A172 (cell line): ENCODE data around the gene GAGE12J. TPM values are rescaled to one million over a fixed set of nuclear protein-coding genes. Genes with fewer than 3 reads are reported as not detected.
"Not testable (repeated sequence)": the region's sequence is repeated elsewhere in the genome, so short reads cannot be mapped to it uniquely, and the experiment has no call there.

Source experiments
- DNase-seq: peaks from one replicate; pipeline ENCODE4 v3.0.0-alpha.2; 2015; ENCODE audit warnings: low spot score
- total RNA-seq: library from RNA; depleted of rRNA; stranded (reverse); fragments of >200 nt; shearing (Covaris generic); gene quantifications from 2 replicates; pipeline ENCODE4 v1.2.3, GENCODE V29; 2014; rRNA removed

The GAGE12J gene
- total RNA-seq: not detected in 2 replicates

GRCh38 chrX:49321737-49322136 lies at the start of gene GAGE12J:
GAGE12J (plus strand) TSS chrX:49322037; CDS start chrX:49323194, 1,157 bp downstream.
- not testable (repeated sequence) for DNase-seq

DNA sequence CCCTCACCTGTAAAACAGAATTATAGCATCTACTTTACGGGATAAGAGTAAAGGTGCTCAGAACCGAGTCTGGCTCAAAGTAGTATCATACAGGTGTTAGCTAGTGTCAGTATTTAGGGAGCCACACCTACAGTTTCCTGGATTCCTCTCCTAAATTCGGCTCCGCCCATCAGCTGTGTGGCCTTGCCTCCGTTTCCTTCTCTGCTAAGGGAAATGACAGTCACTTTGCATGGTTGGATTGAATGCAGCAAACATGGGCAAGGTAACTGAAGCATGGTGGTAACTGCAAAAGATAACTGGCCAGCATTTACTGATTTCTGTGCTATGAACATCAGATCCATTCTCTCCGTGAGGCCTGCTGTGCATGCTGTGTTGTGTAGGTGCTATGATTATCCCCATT lies 49.4 kb upstream of the GAGE12J start:
- no peak for DNase-seq

DNA sequence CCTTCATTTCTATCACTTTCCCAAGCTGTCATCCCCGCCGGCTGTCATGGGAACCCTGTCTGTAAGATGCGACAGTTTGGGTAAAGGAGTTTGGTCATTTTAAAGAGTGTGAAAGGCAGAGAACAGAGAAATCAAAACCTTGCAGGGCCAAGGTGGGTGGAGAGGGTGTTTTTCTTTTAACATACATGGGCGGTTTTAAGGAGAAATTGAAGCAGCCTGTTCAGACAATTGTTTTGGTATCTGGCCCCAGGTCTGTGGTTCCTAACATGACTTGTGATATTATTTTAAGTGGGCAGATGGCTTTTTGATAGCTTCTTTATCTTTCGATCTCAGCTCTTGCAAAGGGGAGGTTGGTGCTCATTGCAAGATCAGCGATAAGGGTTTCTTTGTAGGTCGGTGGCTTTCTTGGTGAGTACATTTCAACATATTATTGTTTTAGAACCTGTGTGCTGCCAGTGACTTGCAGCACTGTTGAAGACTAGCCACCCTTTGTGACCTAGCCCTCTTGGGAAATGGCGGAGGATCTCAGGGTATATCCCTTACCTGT lies 48.6 kb upstream of the GAGE12J start:
- DNase-seq: no peak

GRCh38 chrX:49276207-49276606 lies 45.6 kb upstream of the GAGE12J start:
- DNase-seq: no peak

GRCh38 chrX:49276671-49277534 lies 44.9 kb upstream of the GAGE12J start:
- DNase-seq: no peak

GRCh38 chrX:49277535-49277830 lies 44.4 kb upstream of the GAGE12J start:
- no peak for DNase-seq

DNA sequence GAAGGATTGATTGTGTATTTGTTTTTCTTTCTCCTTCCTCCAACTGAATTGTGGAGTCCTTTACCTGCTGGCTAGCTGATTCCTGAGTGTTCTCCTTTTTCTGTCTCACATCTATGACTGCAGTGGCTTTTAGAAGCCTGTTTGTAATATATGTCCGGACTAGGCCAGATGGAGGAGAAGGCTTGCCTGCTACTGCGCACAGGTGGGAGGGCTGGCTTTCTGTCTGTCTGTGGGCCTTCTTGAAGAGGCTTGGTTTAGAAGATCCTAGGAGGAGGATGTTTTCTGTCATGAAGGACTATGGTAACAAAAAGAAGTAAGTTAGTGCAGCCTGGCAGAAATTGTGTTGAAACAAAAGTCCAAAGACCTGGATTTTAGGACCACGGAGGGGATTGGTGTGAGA lies 43.8 kb upstream of the GAGE12J start:
- no peak for DNase-seq

GRCh38 chrX:49282647-49283011 lies 39.2 kb upstream of the GAGE12J start:
- peak; percentile 4 for DNase-seq

- no peak for DNase-seq
Observed at GRCh38 chrX:49284212-49284611, 37.6 kb upstream of the GAGE12J start.

GRCh38 chrX:49286136-49286535 lies 35.7 kb upstream of the GAGE12J start:
- DNase-seq: no peak

- DNase-seq: no peak
Observed at GRCh38 chrX:49286581-49286980, 35.3 kb upstream of the GAGE12J start.

DNA sequence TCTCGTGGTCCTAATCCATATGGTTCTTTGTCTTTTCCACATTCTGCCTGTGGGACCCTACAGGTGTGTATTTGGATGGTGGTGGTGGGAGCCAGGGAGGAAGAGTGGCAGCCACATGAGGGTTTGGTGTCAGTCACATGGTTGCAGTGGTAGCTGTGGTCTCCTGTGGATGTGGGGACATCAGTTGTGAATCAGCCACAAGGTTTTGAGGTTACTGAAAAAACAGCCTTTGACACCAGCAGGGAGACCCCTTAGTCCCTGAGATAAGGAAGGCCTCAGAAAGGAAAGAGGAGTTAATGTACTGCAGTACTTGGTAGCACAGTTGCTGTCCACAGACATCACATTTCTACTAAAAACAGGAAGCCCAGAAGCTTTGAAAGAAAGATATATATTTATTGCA lies 34.2 kb upstream of the GAGE12J start:
- DNase-seq: no peak

DNA sequence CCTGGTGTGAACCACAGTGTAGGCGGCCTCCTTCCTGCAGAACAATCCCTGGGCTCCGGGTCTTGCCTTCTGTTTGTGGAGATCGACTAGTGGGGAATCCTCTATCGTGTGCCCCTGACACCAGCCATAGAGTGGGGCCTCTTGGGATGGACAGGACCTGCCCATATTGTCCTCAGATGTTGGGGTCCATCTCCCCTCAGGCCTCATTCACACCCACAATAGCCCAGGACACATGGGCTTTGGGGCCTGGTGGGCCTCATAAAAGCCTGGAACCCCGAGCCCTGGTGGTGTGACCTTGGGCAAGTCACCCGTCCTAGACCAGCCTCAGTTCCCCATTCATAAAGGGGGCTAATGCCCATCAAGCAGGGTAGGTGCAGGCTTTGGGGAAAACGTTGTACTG lies 31.6 kb upstream of the GAGE12J start:
- DNase-seq: no peak

DNA sequence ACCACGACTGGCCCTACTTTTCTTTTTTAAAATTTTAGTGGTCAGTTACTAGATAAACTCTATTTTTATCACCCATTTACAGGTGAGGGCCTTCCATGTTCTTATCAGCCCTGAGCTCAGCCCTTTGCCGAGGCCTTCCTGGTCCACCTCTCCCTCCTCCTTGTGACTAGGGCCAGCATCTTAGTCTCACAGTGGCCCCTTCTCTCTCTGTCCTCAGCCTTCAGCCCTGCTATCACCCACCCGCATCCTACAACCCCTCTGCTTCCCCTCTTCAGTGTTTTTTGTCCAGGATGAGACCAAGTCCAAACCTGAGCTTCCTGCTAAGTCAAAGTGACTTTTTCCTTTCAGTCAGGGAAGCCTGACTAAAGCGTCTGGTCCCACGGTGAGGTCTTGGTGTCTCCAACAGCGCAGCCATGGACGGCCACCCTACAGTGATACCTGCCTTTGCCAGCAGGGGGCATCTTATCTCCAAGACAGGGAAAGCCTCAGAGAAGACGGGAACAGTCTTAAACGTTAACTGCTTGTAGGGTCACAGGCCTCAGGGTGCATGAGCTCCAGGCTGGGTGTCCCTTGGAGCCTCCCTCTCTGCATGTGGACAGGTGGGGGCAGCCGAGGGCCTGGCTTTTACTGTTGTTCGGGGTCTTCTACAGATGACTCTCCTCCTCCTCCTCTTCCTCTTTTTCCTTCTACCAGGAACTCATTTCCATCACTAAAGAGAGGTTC lies 30.1 kb upstream of the GAGE12J start:
- DNase-seq: peak; percentile 47

DNA sequence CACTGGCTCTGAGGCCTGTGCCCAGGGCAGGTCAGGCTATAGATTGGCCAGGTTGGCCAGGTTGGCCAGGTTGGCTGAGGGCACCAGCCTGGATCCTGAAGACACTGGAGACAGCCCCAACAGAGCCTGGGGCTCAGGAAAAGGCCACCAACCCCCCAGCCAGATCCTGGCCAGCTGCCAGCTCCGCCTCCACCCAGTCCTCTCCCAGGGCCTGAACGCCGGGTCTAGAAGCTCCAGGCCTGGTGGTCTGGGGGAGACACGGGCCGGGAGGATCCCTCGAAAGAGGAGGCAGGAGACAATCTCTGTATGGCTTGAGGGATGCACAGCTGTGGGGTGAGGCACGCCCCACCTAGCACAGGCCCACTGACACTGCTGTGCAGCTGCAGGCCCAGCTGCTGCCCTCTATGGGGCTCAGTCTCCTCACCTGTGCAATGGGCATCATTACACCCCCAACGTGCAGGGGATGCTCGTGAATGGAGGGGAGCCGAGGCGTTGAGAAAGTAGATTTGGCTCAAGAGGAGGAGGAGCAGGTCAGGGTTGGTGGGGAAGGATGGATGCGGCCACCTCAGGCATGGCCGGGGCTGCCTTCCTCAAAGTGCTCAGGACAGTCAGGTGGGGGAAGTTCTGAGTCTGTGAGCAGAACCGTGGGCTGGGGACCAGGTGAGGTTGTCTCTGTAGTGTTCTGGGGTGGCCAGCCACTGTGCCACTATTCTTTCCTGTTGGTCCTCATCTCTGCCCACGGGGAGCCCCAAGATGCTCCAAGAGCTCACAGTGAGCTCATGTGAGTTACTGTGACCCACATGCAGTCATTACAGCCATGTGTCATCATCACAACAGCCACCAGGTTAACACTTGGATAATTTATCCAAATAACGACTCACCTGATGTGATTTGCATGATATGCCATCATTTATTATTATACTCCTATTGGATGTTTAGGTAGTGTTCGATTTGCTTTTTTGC lies 29.2 kb upstream of the GAGE12J start:
- no peak for DNase-seq

DNA sequence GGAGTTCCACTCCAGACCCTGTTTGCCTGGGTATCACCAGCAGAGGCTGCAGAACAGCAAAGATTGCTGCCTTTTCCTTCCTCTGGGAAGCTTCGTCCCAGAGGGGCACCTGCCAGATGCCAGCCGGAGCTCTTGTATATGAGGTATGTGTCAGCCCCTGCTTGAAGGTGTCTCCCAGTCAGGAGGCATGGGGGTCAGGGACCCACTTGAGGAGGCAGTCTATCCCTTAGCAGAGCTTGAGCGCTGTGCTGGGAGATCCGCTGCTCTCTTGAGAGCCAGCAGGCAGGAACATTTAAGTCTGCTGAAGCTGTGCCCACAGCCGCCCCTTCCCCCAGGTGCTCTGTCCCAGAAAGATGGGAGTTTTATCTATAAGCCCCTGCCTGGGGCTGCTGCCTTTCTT lies 22.5 kb upstream of the GAGE12J start:
- not testable (repeated sequence) for DNase-seq

DNA sequence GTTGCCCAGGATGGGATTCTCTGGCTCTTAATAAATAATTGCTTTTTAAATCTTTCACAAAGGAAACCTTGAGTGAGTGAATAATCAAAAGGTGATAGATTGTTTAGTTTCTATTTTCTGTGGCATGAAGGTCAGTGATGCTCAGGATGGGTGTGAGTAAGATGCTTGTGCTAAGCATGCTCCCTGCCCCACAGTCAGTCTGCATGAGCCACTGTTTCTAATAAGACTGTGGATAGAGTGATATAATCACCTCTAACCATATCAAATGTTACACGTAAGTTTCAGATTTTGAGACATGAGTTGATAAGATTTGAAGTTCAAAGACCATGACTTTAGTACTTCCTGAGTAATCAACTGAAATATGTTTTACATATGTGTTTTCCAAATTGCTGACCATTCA lies 21.1 kb upstream of the GAGE12J start:
- DNase-seq: no peak

GRCh38 chrX:49303346-49303745 lies 18.5 kb upstream of the GAGE12J start, which contains the start of gene GAGE10:
GAGE10 (plus strand) TSS chrX:49303646; CDS start chrX:49304860, 1,214 bp downstream.
- DNase-seq: no peak

DNA sequence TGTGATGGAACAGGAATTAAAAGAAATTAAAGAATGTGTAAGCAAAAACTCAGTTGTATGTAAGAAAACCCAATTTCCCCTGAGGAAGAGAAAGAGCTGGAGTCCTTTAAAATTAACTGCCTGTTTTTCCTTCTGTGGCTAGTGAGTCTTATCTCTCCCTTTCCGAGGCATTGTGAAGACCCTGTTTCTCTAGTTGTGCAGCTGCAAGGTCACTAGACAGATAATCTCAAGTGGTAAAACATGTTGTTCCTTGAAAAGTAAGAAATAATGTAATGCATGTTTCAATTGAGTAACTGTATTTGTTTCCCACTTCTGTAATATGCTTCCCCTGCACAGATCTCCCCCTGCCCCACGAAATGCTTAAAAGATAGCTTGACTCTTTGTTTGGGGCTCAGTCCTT lies 14.1 kb upstream of the GAGE12J start:
- DNase-seq: not testable (repeated sequence)

- no peak for DNase-seq
Observed at GRCh38 chrX:49308604-49309269, 13.1 kb upstream of the GAGE12J start.

- DNase-seq: peak; percentile 1
Observed at GRCh38 chrX:49309401-49309981, 12.3 kb upstream of the GAGE12J start.
